Ovary (tissue), 3 donors: ENCODE data around the gene TOP3A.

Experiments
- EP300 ChIP-seq: sonication (generic); formaldehyde crosslinking; IDR thresholded peaks from one replicate; pipeline ENCODE4 v1.6.1; 2017; ENCODE audit warnings: antibody characterized with exemption
- POLR2A ChIP-seq: fragments of 450-650 bp; IDR thresholded peaks from one replicate; pipeline ENCODE4 v1.6.1; 2017; ENCODE audit warnings: antibody characterized with exemption, mild to moderate bottlenecking, moderate library complexity
- TF ChIP-seq, protein P1 (sequence below), 3 donors: fragments of 450-650 bp in 2 of 3; fragments of 200-600 bp in 1 of 3; IDR thresholded peaks; one replicate each; pipeline versions ENCODE4 v1.5.1 to v1.8.0; 2016 to 2022; ENCODE audit warnings: antibody characterized with exemption in 3 of 3, mild to moderate bottlenecking in 1 of 3
- donor health status: DM: no; HTN: no; CAD: no.

DNA sequence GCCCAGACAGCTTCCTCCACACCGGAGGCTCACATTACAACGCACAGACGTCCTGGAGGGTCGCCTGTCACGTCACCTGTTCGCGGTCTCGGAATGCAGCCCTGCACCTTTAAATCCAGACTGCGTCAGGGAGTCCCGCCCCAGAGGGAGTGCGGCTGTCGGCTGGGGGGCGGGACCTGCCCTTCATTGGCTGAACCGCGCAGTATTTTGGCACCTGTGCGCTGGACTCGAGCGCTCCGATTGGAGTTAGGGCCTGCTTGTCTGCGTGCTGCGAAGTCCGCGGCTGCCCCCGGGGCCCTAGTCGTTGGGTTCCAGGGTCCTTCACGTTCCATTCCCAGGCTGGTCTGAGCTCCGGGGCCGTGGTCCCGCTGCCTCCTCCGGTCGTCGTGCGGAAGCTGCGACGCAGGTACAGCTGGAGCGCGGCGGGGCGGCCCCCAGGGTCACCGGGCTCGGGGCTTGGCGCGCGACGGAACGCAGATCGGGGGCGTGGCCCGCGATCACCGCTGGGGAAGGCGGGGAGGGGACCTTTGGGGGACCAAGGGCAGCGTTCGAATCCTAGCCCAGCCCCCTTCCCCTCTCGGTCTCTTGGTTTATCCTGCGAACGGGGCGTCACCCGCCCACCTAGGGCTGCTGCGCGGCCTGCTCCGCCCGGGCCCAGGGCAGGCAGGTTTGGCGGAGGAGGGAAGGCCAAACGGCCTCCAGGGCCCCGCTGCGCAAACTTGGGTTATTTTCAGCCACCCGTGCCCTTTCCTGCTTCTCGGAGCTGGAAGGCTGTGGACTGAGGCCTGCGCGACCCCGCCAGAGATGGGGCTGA is 54.3 kb downstream of the TOP3A start, which contains the start of gene MIEF2:
- TF ChIP-seq, protein P1, sequence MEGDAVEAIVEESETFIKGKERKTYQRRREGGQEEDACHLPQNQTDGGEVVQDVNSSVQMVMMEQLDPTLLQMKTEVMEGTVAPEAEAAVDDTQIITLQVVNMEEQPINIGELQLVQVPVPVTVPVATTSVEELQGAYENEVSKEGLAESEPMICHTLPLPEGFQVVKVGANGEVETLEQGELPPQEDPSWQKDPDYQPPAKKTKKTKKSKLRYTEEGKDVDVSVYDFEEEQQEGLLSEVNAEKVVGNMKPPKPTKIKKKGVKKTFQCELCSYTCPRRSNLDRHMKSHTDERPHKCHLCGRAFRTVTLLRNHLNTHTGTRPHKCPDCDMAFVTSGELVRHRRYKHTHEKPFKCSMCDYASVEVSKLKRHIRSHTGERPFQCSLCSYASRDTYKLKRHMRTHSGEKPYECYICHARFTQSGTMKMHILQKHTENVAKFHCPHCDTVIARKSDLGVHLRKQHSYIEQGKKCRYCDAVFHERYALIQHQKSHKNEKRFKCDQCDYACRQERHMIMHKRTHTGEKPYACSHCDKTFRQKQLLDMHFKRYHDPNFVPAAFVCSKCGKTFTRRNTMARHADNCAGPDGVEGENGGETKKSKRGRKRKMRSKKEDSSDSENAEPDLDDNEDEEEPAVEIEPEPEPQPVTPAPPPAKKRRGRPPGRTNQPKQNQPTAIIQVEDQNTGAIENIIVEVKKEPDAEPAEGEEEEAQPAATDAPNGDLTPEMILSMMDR (IDR thresholded peaks at IDR 0.05), result no peak
- TF ChIP-seq EP300 (no peak), POLR2A (peak; percentile 46)
